Stomach smooth muscle (tissue), 2 donors: ENCODE results near the gene SIVA1.

Experiments
- H3K27ac ChIP-seq: one replicate; pipeline ENCODE4 v1.7.0; 2013; ENCODE audit warnings: mild to moderate bottlenecking, low read length, inconsistent platforms
- H3K27me3 ChIP-seq, 2 donors: one replicate each; pipeline ENCODE4 v1.7.0; 2013; ENCODE audit warnings: low read length in 2 of 2; ENCODE audit not compliant: insufficient read depth in 2 of 2, control insufficient read depth in 1 of 2
- H3K36me3 ChIP-seq, 2 donors: one replicate each; pipeline ENCODE4 v1.7.0; 2013; ENCODE audit warnings: low read length in 2 of 2; ENCODE audit not compliant: control insufficient read depth in 2 of 2, insufficient read depth in 2 of 2
- H3K4me1 ChIP-seq: one replicate; pipeline ENCODE4 v1.7.0; 2013; ENCODE audit warnings: low read length; ENCODE audit not compliant: control insufficient read depth, insufficient read depth
- H3K4me3 ChIP-seq, 2 donors: one replicate each; pipeline ENCODE4 v1.7.0; 2013; ENCODE audit warnings: low read length in 2 of 2
- H3K9ac ChIP-seq, 2 donors: one replicate each; pipeline ENCODE4 v1.7.0; 2013; ENCODE audit warnings: low read length in 2 of 2, mild to moderate bottlenecking in 1 of 2
- H3K9me3 ChIP-seq, 2 donors: one replicate each; pipeline ENCODE4 v1.7.0; 2013; ENCODE audit warnings: low read length in 2 of 2; ENCODE audit not compliant: control insufficient read depth in 2 of 2
- donor health status: healthy.
- donor health status: Pancreatic carcinoma.

The SIVA1 gene

DNA sequence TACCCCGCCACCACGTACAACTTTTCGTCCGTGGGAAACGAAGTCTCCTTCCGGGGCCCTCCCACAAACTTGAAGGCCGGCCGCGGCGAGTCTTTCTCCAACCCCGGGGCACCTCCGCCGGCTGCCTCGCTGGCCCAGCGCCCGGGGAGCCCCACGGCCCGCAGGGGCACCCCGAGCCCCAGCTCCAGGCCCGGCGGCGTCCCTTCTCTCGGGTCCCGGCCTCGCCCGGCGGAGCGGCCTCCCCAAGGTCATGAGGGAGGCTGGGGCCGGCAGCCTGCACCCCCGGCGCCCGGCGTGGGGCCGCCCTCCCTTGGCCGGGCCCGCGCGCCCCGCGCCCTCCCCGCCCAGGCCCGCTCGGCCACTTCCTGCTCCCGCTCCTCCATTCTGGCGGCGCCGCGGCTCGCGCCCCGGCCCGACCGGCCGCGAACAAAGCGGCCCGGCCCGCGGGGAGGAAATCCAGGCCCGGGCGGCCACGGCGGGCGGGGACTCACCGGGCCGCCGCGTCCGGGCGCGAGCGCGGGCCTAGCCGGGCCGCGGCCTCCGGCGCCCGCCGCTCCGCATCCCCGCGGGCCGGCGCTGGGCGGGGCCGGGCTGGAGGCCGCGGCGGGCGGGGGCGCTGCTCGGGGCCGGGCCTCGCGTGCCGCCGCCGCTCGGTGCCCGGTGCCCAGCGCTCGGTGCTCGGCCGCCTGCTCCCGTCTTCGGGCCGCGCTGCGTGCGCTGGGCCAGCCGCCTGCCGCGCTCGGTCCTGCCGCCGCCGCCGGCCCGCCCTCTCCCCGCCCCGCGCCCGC lies 42.2 kb downstream of the SIVA1 start, which contains the start of gene AKT1:
TSS of gene AKT1 (minus strand) at position 756 of the 788 bp plus-strand sequence. CDS start 3,105 bp downstream, outside the sequence.
- H3K4me1 ChIP-seq = peaks cover 55% of the 10 kb centered on the region

DNA sequence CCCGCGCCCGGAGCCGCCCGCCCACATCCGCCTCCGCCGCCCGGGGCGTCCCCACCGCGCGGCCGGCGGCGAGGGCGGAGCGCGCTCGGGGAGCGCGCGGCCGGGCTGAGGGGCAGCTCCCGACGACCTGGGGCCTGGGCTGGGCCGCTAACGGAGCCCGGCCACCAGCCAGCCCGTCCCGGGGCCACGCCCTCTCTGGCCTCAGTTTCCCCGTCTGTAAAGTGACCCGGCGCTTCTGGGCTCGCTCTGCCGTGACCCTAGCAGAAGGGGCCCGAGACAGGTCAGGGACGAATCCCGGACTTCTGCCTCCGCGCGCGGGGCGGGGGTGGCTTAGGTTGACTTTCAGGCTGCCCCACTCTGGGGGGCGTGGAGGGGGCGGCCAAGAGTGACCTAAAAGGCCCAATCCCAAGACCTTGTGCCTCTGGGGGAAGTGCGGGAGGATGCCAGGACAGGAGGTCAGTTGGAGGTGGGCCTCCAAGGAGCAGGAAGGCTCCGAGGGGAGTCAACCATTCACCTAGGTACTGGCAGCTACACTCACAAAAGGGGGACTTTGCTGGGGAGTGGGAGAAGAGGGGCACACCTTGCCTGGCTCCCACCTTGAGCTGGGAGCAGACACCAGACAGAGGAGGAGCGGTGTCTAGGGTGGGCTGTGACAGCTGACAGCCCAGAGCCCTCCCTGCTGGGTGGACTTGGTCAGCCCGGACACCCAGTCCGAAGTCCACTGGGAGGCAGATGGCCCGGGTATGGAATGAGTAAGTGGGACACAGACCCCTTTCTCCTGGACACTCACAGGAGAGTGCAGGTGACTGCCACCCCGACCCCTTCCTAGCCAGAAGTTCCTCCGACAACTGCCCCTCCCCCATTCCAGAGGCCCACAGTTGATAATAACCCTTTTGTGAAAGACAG lies 43.1 kb downstream of the SIVA1 start:
- Histone ChIP-seq H3K4me1 (peaks cover 57% of the 10 kb centered on the region), H3K9me3 (no peaks in the 10 kb centered on the region), H3K4me3 (peak overlapping the region; percentile 57 to 74), H3K27ac (peak overlapping the region; percentile 87), H3K9ac (peak overlapping the region; percentile 72 to 84), H3K27me3 (no peaks in the 10 kb centered on the region), H3K36me3 (peaks cover 0 to 4% of the 10 kb centered on the region in 2 donors)

More for the DNA sequence above, 42.2 kb downstream of the SIVA1 start, which contains the start of gene AKT1:
- Histone ChIP-seq H3K9me3 (no peaks in the 10 kb centered on the region), H3K4me3 (peak within 1 kb of the TSS; percentile 81 to 86), H3K27ac (peak within 1 kb of the TSS; percentile 87), H3K9ac (peak within 1 kb of the TSS; percentile 83 to 84), H3K27me3 (no peaks in the 10 kb centered on the region), H3K36me3 (peaks cover 3 to 7% of the 10 kb centered on the region in 2 donors)

- Histone ChIP-seq H3K4me3 (peak overlapping the region in 1 of 2 donors; percentile 74), H3K4me1 (peaks cover 63% of the 10 kb centered on the region), H3K27me3 (no peaks in the 10 kb centered on the region), H3K27ac (peak overlapping the region; percentile 87), H3K9ac (no peak overlapping the region), H3K36me3 (no peaks in the 10 kb centered on the region), H3K9me3 (no peaks in the 10 kb centered on the region)
Measured at GRCh38 chr14:104796687-104797081, 43.7 kb downstream of the SIVA1 start.

DNA sequence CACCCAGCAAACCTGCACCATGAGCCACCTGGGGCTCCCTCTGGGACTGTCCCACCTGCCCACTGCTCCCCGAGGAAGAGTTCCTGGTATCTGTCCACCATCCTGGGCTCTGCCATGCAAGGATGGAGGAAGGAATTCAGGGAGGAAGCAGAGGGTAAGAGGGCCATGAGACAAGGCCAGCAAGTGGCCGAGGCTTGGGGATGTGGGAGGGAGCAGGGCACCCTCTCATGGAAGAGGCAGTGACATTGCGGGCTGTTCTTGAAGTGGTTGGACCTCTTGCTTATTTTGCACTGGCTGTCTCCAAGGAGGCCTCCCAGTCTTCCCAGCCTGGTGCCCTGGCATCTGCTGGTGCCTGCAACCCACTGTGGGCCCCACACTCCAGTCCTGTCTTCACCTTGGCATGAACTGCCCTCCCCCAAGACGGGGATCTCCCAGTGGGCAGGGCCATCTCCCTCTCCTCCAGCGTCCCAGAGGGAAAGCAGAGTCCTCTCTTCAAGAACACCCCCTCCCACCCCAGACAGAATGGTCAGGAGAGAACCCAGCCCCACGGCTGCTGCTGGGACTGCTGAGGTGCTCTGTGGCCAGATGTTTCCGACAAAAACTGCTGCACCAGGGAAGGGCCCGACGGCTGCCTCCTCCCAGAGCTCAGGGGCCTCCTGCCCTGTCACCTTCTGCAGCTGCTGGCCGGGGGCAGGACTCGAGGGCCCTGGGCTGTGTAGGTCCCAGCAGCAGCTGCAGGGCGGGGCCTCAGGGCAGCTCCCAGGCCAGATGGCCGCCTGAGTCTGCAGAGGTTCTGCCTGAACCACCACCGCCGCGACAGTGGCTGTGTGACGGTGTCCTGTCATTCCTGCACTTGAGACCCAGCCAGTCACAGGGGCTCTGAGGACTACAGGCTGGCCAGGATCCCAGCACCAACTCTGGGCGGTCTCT lies 44.4 kb downstream of the SIVA1 start:
- Histone ChIP-seq H3K4me1 (peaks cover 64% of the 10 kb centered on the region), H3K27ac (peak overlapping the region; percentile 87), H3K9ac (no peak overlapping the region)

GRCh38 chr14:104798300-104799243 lies 45.6 kb downstream of the SIVA1 start:
- H3K4me1 ChIP-seq = peaks cover 64% of the 10 kb centered on the region

More for the DNA sequence above, 44.4 kb downstream of the SIVA1 start:
- H3K9me3 ChIP-seq = no peaks in the 10 kb centered on the region
- no peak overlapping the region for H3K4me3 ChIP-seq
- no peaks in the 10 kb centered on the region for H3K36me3 ChIP-seq
- no peaks in the 10 kb centered on the region for H3K27me3 ChIP-seq

GRCh38 chr14:104799244-104800014 lies 46.5 kb downstream of the SIVA1 start:
- H3K9ac ChIP-seq = peak overlapping the region; percentile 96 to 98
- peaks cover 63% of the 10 kb centered on the region for H3K4me1 ChIP-seq

More at GRCh38 chr14:104798300-104799243, 45.6 kb downstream of the SIVA1 start:
- no peaks in the 10 kb centered on the region for H3K9me3 ChIP-seq
- no peaks in the 10 kb centered on the region for H3K27me3 ChIP-seq
- H3K36me3 ChIP-seq = no peaks in the 10 kb centered on the region
- H3K9ac ChIP-seq = peak overlapping the region in 1 of 2 donors; percentile 98
- H3K27ac ChIP-seq = peak overlapping the region; percentile 99
- peak overlapping the region in 1 of 2 donors; percentile 75 for H3K4me3 ChIP-seq

GRCh38 chr14:104800015-104800770 lies 47.2 kb downstream of the SIVA1 start:
- no peaks in the 10 kb centered on the region for H3K36me3 ChIP-seq
- H3K4me1 ChIP-seq = peaks cover 64% of the 10 kb centered on the region
- no peaks in the 10 kb centered on the region for H3K9me3 ChIP-seq
- no peaks in the 10 kb centered on the region for H3K27me3 ChIP-seq
- H3K4me3 ChIP-seq = peak overlapping the region; percentile 79 to 86
- peak overlapping the region; percentile 99 for H3K27ac ChIP-seq
- H3K9ac ChIP-seq = peak overlapping the region; percentile 96 to 98

More at GRCh38 chr14:104799244-104800014, 46.5 kb downstream of the SIVA1 start:
- Histone ChIP-seq H3K36me3 (no peaks in the 10 kb centered on the region), H3K27ac (peak overlapping the region; percentile 99), H3K4me3 (peak overlapping the region; percentile 75 to 79), H3K27me3 (no peaks in the 10 kb centered on the region), H3K9me3 (no peaks in the 10 kb centered on the region)

DNA sequence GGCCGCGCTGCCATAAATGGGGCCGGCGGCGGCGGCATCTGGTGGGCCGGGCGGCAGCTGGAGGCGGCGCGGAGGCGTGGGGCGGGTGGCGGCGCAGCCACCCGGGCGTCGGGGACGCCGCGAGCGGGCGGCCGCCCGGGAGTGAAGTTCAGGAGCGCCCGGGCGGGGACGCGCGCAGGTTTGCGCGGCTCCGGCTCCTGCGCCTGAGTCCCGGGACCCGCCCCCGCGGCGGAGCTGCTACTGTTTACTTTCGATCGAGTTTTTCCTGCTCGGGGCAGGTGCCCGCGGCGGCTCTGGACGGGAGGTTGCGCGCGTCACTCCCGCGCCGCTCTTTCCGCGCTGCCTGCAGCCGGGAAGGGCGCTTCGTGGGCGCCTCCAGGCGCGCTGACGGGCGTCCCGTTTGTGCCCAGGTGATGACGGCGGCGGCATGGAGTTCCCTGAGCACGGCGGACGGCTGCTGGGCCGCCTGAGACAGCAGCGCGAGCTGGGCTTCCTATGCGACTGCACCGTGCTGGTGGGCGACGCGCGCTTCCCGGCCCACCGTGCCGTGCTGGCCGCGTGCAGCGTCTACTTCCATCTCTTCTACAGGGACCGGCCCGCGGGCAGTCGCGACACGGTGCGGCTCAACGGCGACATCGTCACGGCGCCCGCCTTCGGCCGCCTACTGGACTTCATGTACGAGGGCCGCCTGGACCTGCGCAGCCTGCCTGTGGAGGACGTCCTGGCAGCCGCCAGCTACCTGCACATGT lies 48.0 kb downstream of the SIVA1 start, which contains the start of gene ZBTB42:
TSS of gene ZBTB42 (plus strand) at position 331 of the 749 bp plus-strand sequence. CDS start at position 428, 97 bp downstream.
- Histone ChIP-seq H3K9me3 (no peaks in the 10 kb centered on the region), H3K4me3 (peak within 1 kb of the TSS; percentile 79 to 86), H3K27me3 (no peaks in the 10 kb centered on the region), H3K36me3 (no peaks in the 10 kb centered on the region), H3K27ac (peak within 1 kb of the TSS; percentile 99), H3K4me1 (peaks cover 70% of the 10 kb centered on the region), H3K9ac (peak within 1 kb of the TSS; percentile 96 to 98)
